B cell (primary cell): ENCODE measurements around the gene PRSS38. TPM values are rescaled to one million over a fixed set of nuclear protein-coding genes. Genes with fewer than 3 reads are reported as not detected.

Experiments
- ATAC-seq: fragments of 200-7000 bp; cut with Tn5 transposase; one replicate; pipeline ENCODE4 v1.10.0; 2021; ENCODE audit warnings: low read depth, mild to moderate bottlenecking, moderate number of reproducible peaks, moderate library complexity
- CTCF ChIA-PET: fragments of 350-600 bp; sonication (Branson Sonifier 250); formaldehyde crosslinking; loops from one replicate; lab custom pipeline; 2021; ENCODE audit warnings: antibody characterized with exemption, inconsistent platforms; lab: Charles Lee
- POLR2A ChIA-PET: fragments of 350-600 bp; sonication (Branson Sonifier 250); formaldehyde crosslinking; loops from one replicate; lab custom pipeline; 2021; ENCODE audit warnings: antibody characterized with exemption; lab: Charles Lee
- DNase-seq: peaks from one replicate; pipeline ENCODE4 v3.0.0; 2013
- H2AFZ ChIP-seq: 2 replicates; pipeline ENCODE4 v1.6.1; 2012; ENCODE audit warnings: mild to moderate bottlenecking, low read depth, low read length; ENCODE audit not compliant: insufficient read depth, poor library complexity, severe bottlenecking
- H3K27ac ChIP-seq, 2 donors: 1 replicate in 1 of 2; 2 replicates in 1 of 2; pipeline ENCODE4 v1.5.1; 2012 to 2013; ENCODE audit warnings: low read length in 2 of 2, mild to moderate bottlenecking in 2 of 2, moderate library complexity in 1 of 2
- H3K27me3 ChIP-seq, 4 experiments: fragments of 200-600 bp in 1 of 4; sonication (generic) in 1 of 4; replicated peaks in 1 of 4; 1 replicate in 2 of 4; 2 replicates in 2 of 4; pipeline versions ENCODE4 v1.6.1 to v1.7.0; 2013 to 2016; ENCODE audit warnings: low read length in 3 of 4, mild to moderate bottlenecking in 2 of 4, mixed read lengths in 1 of 4, moderate library complexity in 1 of 4; ENCODE audit not compliant: insufficient read depth in 4 of 4, control insufficient read depth in 3 of 4; ENCODE audit errors: control extremely low read depth in 1 of 4
- H3K36me3 ChIP-seq, 2 experiments: replicated peaks in 1 of 2; 1 replicate in 1 of 2; 2 replicates in 1 of 2; pipeline versions ENCODE4 v1.6.1 to v1.7.1; 2013; ENCODE audit warnings: low read length in 1 of 2; ENCODE audit not compliant: insufficient read depth in 2 of 2, control insufficient read depth in 1 of 2; ENCODE audit errors: control extremely low read depth in 1 of 2, extremely low read depth in 1 of 2
- H3K4me1 ChIP-seq, 2 donors: fragments of 200-600 bp in 1 of 2; sonication (generic) in 1 of 2; 1 replicate in 1 of 2; 2 replicates in 1 of 2; pipeline versions ENCODE4 v1.5.1 to v1.6.1; 2013 to 2017; ENCODE audit warnings: low read length in 2 of 2; ENCODE audit not compliant: control insufficient read depth in 2 of 2, insufficient read depth in 2 of 2
- H3K4me2 ChIP-seq: replicated peaks from 2 replicates; pipeline ENCODE3; 2012; ENCODE audit warnings: mild to moderate bottlenecking, low read depth, low read length; ENCODE audit not compliant: poor library complexity, severe bottlenecking
- H3K4me3 ChIP-seq, 5 experiments: fragments of 200-600 bp in 1 of 5; sonication (generic) in 1 of 5; 1 replicate in 3 of 5; 2 replicates in 2 of 5; pipeline versions ENCODE4 v1.5.1 to v1.7.0; 2011 to 2016; ENCODE audit warnings: low read length in 4 of 5, mild to moderate bottlenecking in 4 of 5, low read depth in 2 of 5, control low read depth in 1 of 5, moderate library complexity in 1 of 5; ENCODE audit not compliant: insufficient read depth in 1 of 5; ENCODE audit errors: control extremely low read depth in 1 of 5, extremely low read depth in 1 of 5
- H3K79me2 ChIP-seq: fragments of 200-600 bp; sonication (generic); one replicate; pipeline ENCODE4 v1.6.0; 2016; ENCODE audit warnings: low read length; ENCODE audit not compliant: control insufficient read depth, insufficient read depth
- H3K9ac ChIP-seq: fragments of 200-600 bp; sonication (generic); 2 replicates; pipeline ENCODE4 v1.6.1; 2017; ENCODE audit warnings: mild to moderate bottlenecking, low read length, moderate library complexity
- H3K9me3 ChIP-seq, 3 donors: one replicate each; pipeline versions ENCODE4 v1.6.1 to v1.7.1; 2013; ENCODE audit warnings: low read length in 2 of 3; ENCODE audit not compliant: control insufficient read depth in 2 of 3, insufficient read depth in 1 of 3; ENCODE audit errors: control extremely low read depth in 1 of 3
- H4K20me1 ChIP-seq: 2 replicates; pipeline ENCODE4 v1.6.0; 2012; ENCODE audit warnings: mild to moderate bottlenecking, low read length; ENCODE audit not compliant: insufficient read depth, control insufficient read depth, poor library complexity, severe bottlenecking
- H3K27ac Mint-ChIP-seq: one replicate; pipeline ENCODE4 v1.8.0; 2021; ENCODE audit warnings: mixed read lengths
- H3K27me3 Mint-ChIP-seq: one replicate; pipeline ENCODE4 v1.8.0; 2021; ENCODE audit warnings: mixed read lengths
- H3K4me1 Mint-ChIP-seq: one replicate; pipeline ENCODE4 v1.8.0; 2021; ENCODE audit warnings: mixed read lengths
- H3K4me3 Mint-ChIP-seq: one replicate; pipeline ENCODE4 v1.8.0; 2021; ENCODE audit warnings: mixed read lengths
- H3K9me3 Mint-ChIP-seq: one replicate; pipeline ENCODE4 v1.8.0; 2022; ENCODE audit warnings: mixed read lengths; ENCODE audit not compliant: insufficient read depth
- EZH2 ChIP-seq: IDR thresholded peaks from 2 replicates; pipeline ENCODE4 v1.6.1; 2012; ENCODE audit warnings: borderline replicate concordance, low read depth, mild to moderate bottlenecking, moderate library complexity, low read length; ENCODE audit not compliant: insufficient read depth, poor library complexity, severe bottlenecking
- WGBS: methylation state at CpG from one replicate; pipeline ENCODE4 v1.1.5; 2013; ENCODE audit warnings: missing lambda C conversion rate; ENCODE audit not compliant: insufficient coverage; 5-methylcytosine and 5-hydroxymethylcytosine counted together
- intact Hi-C: fragments of 100-400 bp; cut with micrococcal nuclease; formaldehyde crosslinking; loops from one replicate; pipeline ENCODE4 v1.10.0; 2022
- polyA plus RNA-seq: library from polyadenylated mRNA; depleted of rRNA; stranded (reverse); fragments of >200 nt; gene quantifications from 2 replicates; pipeline ENCODE4 v1.2.3, GENCODE V29; 2012
- total RNA-seq, 2 donors: library from RNA; stranded (reverse); fragments of 120-200 nt in 1 of 2; gene quantifications; 1 replicate in 1 of 2; 2 replicates in 1 of 2; pipeline versions ENCODE4 v1.2.3 to v1.2.4, GENCODE V29; 2013 to 2022
- TF ChIP-seq, protein P1 (sequence below): fragments of 200-600 bp; IDR thresholded peaks from one replicate; pipeline ENCODE4 v1.8.0; 2022; ENCODE audit warnings: antibody characterized with exemption, mild to moderate bottlenecking

PRSS38 gene
- total and polyA plus RNA-seq, 2 donors (not counting 1 experiment from before 2014, with no cell fraction given) = not detected

- DNase-seq = peak; percentile 4
- Histone ChIP-seq H3K79me2 (no peaks in the 10 kb centered on the region), H3K4me2 (no peak overlapping the region), H3K4me3 (no peak overlapping the region), H3K9me3 (no peaks in the 10 kb centered on the region), H3K4me1 (no peaks in the 10 kb centered on the region), H2AFZ (no peak overlapping the region), H4K20me1 (no peaks in the 10 kb centered on the region), H3K27ac (no peak overlapping the region), H3K36me3 (no peaks in the 10 kb centered on the region), H3K9ac (no peak overlapping the region), H3K27me3 (peaks cover 0 to 12% (median 0%) of the 10 kb centered on the region in 4 experiments)
- TF ChIP-seq, protein P1, sequence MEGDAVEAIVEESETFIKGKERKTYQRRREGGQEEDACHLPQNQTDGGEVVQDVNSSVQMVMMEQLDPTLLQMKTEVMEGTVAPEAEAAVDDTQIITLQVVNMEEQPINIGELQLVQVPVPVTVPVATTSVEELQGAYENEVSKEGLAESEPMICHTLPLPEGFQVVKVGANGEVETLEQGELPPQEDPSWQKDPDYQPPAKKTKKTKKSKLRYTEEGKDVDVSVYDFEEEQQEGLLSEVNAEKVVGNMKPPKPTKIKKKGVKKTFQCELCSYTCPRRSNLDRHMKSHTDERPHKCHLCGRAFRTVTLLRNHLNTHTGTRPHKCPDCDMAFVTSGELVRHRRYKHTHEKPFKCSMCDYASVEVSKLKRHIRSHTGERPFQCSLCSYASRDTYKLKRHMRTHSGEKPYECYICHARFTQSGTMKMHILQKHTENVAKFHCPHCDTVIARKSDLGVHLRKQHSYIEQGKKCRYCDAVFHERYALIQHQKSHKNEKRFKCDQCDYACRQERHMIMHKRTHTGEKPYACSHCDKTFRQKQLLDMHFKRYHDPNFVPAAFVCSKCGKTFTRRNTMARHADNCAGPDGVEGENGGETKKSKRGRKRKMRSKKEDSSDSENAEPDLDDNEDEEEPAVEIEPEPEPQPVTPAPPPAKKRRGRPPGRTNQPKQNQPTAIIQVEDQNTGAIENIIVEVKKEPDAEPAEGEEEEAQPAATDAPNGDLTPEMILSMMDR = no peak
- no peak for TF ChIP-seq EZH2
- Mint-ChIP-seq H3K27ac (no peak overlapping the region), H3K9me3 (no peaks in the 10 kb centered on the region), H3K4me3 (no peak overlapping the region), H3K4me1 (no peaks in the 10 kb centered on the region), H3K27me3 (peaks cover 10% of the 10 kb centered on the region)
- POLR2A ChIA-PET = no interaction called here
- intact Hi-C loops = no loop called here
- WGBS = 90% methylated on average over 10 of the region's 12 CpGs
- CTCF ChIA-PET = no interaction called here
- ATAC-seq = no peak
Measured at GRCh38 chr1:227793948-227794816, 21.3 kb upstream of the PRSS38 start.

GRCh38 chr1:227794817-227795192, 20.7 kb upstream of the PRSS38 start:
- no peak overlapping the region for H3K4me2 ChIP-seq
- peak; percentile 3 for DNase-seq
- TF ChIP-seq EZH2 = no peak
- TF ChIP-seq, protein P1 = no peak

More at GRCh38 chr1:227794817-227795192, 20.7 kb upstream of the PRSS38 start:
- no peaks in the 10 kb centered on the region for H3K4me1 ChIP-seq
- H3K9me3 ChIP-seq = no peaks in the 10 kb centered on the region
- H3K9ac ChIP-seq = no peak overlapping the region
- H3K4me3 ChIP-seq = no peak overlapping the region
- no peaks in the 10 kb centered on the region for H3K36me3 ChIP-seq
- no peak overlapping the region for H2AFZ ChIP-seq
- no peaks in the 10 kb centered on the region for H3K4me1 Mint-ChIP-seq
- POLR2A ChIA-PET = interaction anchor here (0.5 kb wide), 1 partner anchor 59 kb away, joined by 3 read pairs; no protein-coding TSS in a partner anchor
- no peak overlapping the region for H3K4me3 Mint-ChIP-seq
- H3K9me3 Mint-ChIP-seq = no peaks in the 10 kb centered on the region
- ATAC-seq = no peak
- peaks cover 0 to 12% (median 0%) of the 10 kb centered on the region in 4 experiments for H3K27me3 ChIP-seq
- CTCF ChIA-PET = no interaction called here
- WGBS = 75% methylated on average over 6 of the region's 11 CpGs
- no peak overlapping the region for H3K27ac ChIP-seq
- no peaks in the 10 kb centered on the region for H3K79me2 ChIP-seq
- intact Hi-C loops = no loop called here
- H3K27me3 Mint-ChIP-seq = peaks cover 10% of the 10 kb centered on the region
- no peaks in the 10 kb centered on the region for H4K20me1 ChIP-seq
- no peak overlapping the region for H3K27ac Mint-ChIP-seq
